A673 (cell line): Measurements from ENCODE around the gene MRPS21. TPM values are rescaled to one million over a fixed set of nuclear protein-coding genes. Genes with fewer than 3 reads are reported as not detected.
"Not testable (repeated sequence)": the region's sequence is repeated elsewhere in the genome, so short reads cannot be mapped to it uniquely, and the experiment has no call there.

Experiments used
- BruUV-seq: library from RNA; stranded (reverse); fragments of 400-500 nt; replicated peaks from 2 replicates; lab custom pipeline; 2021; lab: Mats Ljungman, UMichigan
- CTCF ChIA-PET: fragments of 300-600 bp; sonication (Branson Sonifier 250); formaldehyde crosslinking; loops from one replicate; lab custom pipeline; 2022; ENCODE audit warnings: antibody characterized with exemption; lab: Charles Lee
- POLR2A ChIA-PET: fragments of 300-600 bp; sonication (Branson Sonifier 250); formaldehyde crosslinking; loops from one replicate; lab custom pipeline; 2022; ENCODE audit warnings: antibody characterized with exemption; ENCODE audit not compliant: low non-redundant PET; lab: Charles Lee
- DNase-seq: peaks from one replicate; pipeline ENCODE4 v3.0.0-alpha.2; 2015; ENCODE audit warnings: low spot score
- H3K27ac ChIP-seq: fragments of 200-600 bp; sonication (generic); 2 replicates; pipeline ENCODE4 v1.5.1; 2016; ENCODE audit warnings: mixed run types, low read depth, mild to moderate bottlenecking, mixed read lengths, antibody characterized with exemption, low read length; ENCODE audit not compliant: poor library complexity, severe bottlenecking
- H3K27me3 ChIP-seq: fragments of 200-600 bp; sonication (generic); replicated peaks from 2 replicates; pipeline ENCODE4 v1.6.1; 2017; ENCODE audit warnings: mixed run types, low read depth, mild to moderate bottlenecking, mixed read lengths, antibody characterized with exemption, low read length; ENCODE audit not compliant: insufficient read depth, poor library complexity
- H3K36me3 ChIP-seq: fragments of 200-600 bp; sonication (generic); 2 replicates; pipeline ENCODE4 v1.6.1; 2016; ENCODE audit warnings: mixed run types, mild to moderate bottlenecking, mixed read lengths, antibody characterized with exemption, low read length; ENCODE audit not compliant: insufficient read depth, poor library complexity, severe bottlenecking
- H3K4me1 ChIP-seq: fragments of 200-600 bp; sonication (generic); 2 replicates; pipeline ENCODE4 v1.6.1; 2017; ENCODE audit warnings: mixed run types, mild to moderate bottlenecking, mixed read lengths, antibody characterized with exemption, low read length; ENCODE audit not compliant: insufficient read depth, poor library complexity, severe bottlenecking
- H3K4me3 ChIP-seq: fragments of 200-600 bp; sonication (generic); 2 replicates; pipeline ENCODE4 v1.5.1; 2016; ENCODE audit warnings: low read depth, mixed run types, mild to moderate bottlenecking, mixed read lengths, low read length; ENCODE audit not compliant: poor library complexity, severe bottlenecking
- H3K9me3 ChIP-seq: fragments of 200-600 bp; sonication (generic); 2 replicates; pipeline ENCODE4 v1.6.1; 2016; ENCODE audit warnings: mixed run types, low read depth, mild to moderate bottlenecking, mixed read lengths, antibody characterized with exemption, low read length; ENCODE audit not compliant: poor library complexity, severe bottlenecking
- EZH2 ChIP-seq: fragments of 200-600 bp; sonication (generic); IDR thresholded peaks from 2 replicates; pipeline ENCODE4 v1.6.1; 2017; ENCODE audit warnings: borderline replicate concordance, low read depth, mild to moderate bottlenecking, mixed read lengths, antibody characterized with exemption, low read length; ENCODE audit not compliant: poor library complexity, severe bottlenecking
- intact Hi-C: fragments of 100-400 bp; cut with micrococcal nuclease; formaldehyde crosslinking; loops from one replicate; pipeline ENCODE4 v1.10.0; 2022; ENCODE audit not compliant: unreplicated experiment
- total RNA-seq: library from RNA; stranded (reverse); gene quantifications from 2 replicates; pipeline ENCODE4 v1.2.3, GENCODE V29; 2021
- TF ChIP-seq, protein P1 (sequence below): fragments of 300-800, 200-600 bp; sonication (generic); conservative IDR thresholded peaks from 2 replicates; pipeline ENCODE4 v1.5.1; 2017; ENCODE audit warnings: low read depth, mild to moderate bottlenecking, antibody characterized with exemption, low read length, moderate library complexity, mixed read lengths

MRPS21 gene
- total RNA-seq, 1 experiment from 2014 or later: 96.3 TPM

DNA sequence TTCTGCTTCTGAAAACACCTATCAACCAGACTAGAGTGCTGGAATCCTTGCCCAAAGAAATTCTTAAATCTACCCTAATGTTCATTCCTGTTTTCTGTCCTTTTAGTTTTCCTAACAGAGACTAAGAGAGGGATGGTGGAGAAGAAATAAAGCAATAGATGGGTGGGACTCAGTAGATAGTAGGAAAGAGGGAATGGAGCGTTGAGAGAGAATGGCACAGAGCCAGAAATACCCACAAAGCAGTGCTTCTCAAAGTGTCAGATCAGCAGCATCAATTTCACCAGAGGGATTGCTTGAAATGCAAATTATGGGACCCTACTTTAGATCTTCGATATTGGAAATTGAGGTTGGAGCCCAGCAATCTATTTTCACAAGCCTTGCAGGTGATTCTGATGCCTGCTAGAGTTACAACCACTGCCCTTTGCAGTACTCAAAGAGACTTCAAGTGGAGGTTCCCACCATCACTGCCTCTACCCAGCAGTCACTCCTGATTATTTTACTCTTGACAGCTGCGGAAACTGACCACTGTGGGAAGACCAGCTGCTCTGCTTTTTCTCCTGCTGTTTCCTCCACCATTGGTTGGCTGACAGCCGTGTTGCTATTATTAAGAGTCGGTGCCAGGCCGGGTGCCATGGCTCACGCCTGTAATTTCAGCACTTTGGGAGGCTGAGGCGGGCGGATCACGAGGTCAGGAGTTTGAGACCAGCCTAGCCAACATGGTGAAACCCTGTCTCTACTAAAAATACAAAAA is 16.3 kb downstream of the MRPS21 start:
- CTCF ChIA-PET: no interaction called here
- H3K36me3 ChIP-seq: peaks cover 16% of the 10 kb centered on the region
- no peaks in the 10 kb centered on the region for H3K27me3 ChIP-seq
- TF ChIP-seq, protein P1, sequence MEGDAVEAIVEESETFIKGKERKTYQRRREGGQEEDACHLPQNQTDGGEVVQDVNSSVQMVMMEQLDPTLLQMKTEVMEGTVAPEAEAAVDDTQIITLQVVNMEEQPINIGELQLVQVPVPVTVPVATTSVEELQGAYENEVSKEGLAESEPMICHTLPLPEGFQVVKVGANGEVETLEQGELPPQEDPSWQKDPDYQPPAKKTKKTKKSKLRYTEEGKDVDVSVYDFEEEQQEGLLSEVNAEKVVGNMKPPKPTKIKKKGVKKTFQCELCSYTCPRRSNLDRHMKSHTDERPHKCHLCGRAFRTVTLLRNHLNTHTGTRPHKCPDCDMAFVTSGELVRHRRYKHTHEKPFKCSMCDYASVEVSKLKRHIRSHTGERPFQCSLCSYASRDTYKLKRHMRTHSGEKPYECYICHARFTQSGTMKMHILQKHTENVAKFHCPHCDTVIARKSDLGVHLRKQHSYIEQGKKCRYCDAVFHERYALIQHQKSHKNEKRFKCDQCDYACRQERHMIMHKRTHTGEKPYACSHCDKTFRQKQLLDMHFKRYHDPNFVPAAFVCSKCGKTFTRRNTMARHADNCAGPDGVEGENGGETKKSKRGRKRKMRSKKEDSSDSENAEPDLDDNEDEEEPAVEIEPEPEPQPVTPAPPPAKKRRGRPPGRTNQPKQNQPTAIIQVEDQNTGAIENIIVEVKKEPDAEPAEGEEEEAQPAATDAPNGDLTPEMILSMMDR: no peak
- no peak for TF ChIP-seq EZH2
- no peak overlapping the region for H3K4me3 ChIP-seq
- POLR2A ChIA-PET: no interaction called here
- H3K4me1 ChIP-seq: no peaks in the 10 kb centered on the region
- no TSS peak for BruUV-seq
- no peaks in the 10 kb centered on the region for H3K9me3 ChIP-seq
- intact Hi-C loops: no loop called here
- no peak overlapping the region for H3K27ac ChIP-seq
- no peak for DNase-seq

GRCh38 chr1:150311762-150312161 is 18.1 kb downstream of the MRPS21 start:
- Histone ChIP-seq H3K4me3 (no peak overlapping the region), H3K9me3 (no peaks in the 10 kb centered on the region), H3K4me1 (no peaks in the 10 kb centered on the region), H3K27ac (peak overlapping the region; percentile 2), H3K36me3 (peaks cover 16% of the 10 kb centered on the region), H3K27me3 (no peaks in the 10 kb centered on the region)
- no peak for DNase-seq
- intact Hi-C loops: no loop called here
- CTCF ChIA-PET: interaction anchor here (0.6 kb wide), 1 partner anchor 669 kb away, joined by 7 read pairs; no protein-coding TSS in a partner anchor
- no TSS peak for BruUV-seq
- POLR2A ChIA-PET: interaction anchor here (0.6 kb wide), 1 partner anchor 30 kb away, joined by 4 read pairs; no protein-coding TSS in a partner anchor
- TF ChIP-seq EZH2: no peak
- TF ChIP-seq, protein P1: no peak

DNA sequence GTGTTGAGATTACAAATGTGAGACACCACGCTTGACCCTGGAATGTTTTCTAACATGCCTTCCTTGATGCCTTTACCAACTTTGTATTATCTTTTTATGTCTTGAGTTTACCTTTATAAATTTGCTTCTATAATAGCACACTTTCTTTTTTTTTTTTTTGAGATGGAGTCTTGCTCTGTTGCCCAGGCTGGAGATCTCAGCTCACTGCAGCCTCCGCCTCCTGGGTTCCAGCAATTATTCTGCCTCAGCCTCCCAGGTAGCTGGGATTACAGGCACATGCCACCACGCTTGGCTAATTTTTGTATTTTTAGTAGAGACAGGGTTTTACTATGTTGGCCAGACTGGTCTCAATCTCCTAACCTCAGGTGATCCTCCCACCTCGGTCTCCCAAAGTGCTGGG is 21.0 kb downstream of the MRPS21 start:
- intact Hi-C loops, DNase-seq, BruUV-seq, H3K4me1 ChIP-seq, H3K9me3 ChIP-seq, POLR2A ChIA-PET, H3K36me3 ChIP-seq, CTCF ChIA-PET, H3K27me3 ChIP-seq, H3K4me3 ChIP-seq, H3K27ac ChIP-seq: not testable (repeated sequence)
